GM23338 (cell line): ENCODE results near the gene NKAIN2. TPM values are rescaled to one million over a fixed set of nuclear protein-coding genes. Genes with fewer than 3 reads are reported as not detected.

Source experiments
- ATAC-seq: fragments of 200-7000 bp; cut with Tn5 transposase; 3 replicates; pipeline ENCODE4 v1.9.1; 2020
- DNase-seq: peaks from one replicate; pipeline ENCODE4 v3.0.0-alpha.2; 2015; ENCODE audit warnings: low spot score
- H2AFZ ChIP-seq: fragments of 200-600 bp; sonication (generic); 2 replicates; pipeline ENCODE4 v1.8.0; 2016; ENCODE audit warnings: antibody characterized with exemption, mild to moderate bottlenecking, moderate library complexity
- H3F3A ChIP-seq: fragments of 200-600 bp; sonication (generic); replicated peaks from 2 replicates; pipeline ENCODE4 v1.8.0; 2017; ENCODE audit warnings: antibody characterized with exemption, mixed run types, low read depth
- H3K27ac ChIP-seq: fragments of 200-600 bp; sonication (generic); 2 replicates; pipeline ENCODE4 v1.6.1; 2016; ENCODE audit warnings: low read depth
- H3K27me3 ChIP-seq: fragments of 200-600 bp; sonication (generic); 2 replicates; pipeline ENCODE4 v1.8.0; 2016; ENCODE audit warnings: mild to moderate bottlenecking, mixed run types, moderate library complexity; ENCODE audit not compliant: insufficient read depth
- H3K36me3 ChIP-seq: fragments of 200-600 bp; sonication (generic); 2 replicates; pipeline ENCODE4 v1.8.0; 2016; ENCODE audit warnings: mild to moderate bottlenecking; ENCODE audit not compliant: insufficient read depth
- H3K4me1 ChIP-seq: fragments of 200-600 bp; sonication (generic); 2 replicates; pipeline ENCODE4 v1.8.0; 2016; ENCODE audit warnings: mild to moderate bottlenecking, moderate library complexity; ENCODE audit not compliant: insufficient read depth
- H3K4me2 ChIP-seq: fragments of 200-600 bp; sonication (generic); 2 replicates; pipeline ENCODE4 v1.7.1; 2017; ENCODE audit warnings: mixed run types
- H3K4me3 ChIP-seq: fragments of 200-600 bp; sonication (generic); 2 replicates; pipeline ENCODE4 v1.6.1; 2016; ENCODE audit warnings: mixed run types
- H3K79me2 ChIP-seq: fragments of 200-600 bp; sonication (generic); replicated peaks from 2 replicates; pipeline ENCODE4 v1.8.0; 2017; ENCODE audit warnings: mild to moderate bottlenecking; ENCODE audit not compliant: insufficient read depth
- H3K9me2 ChIP-seq: fragments of 200-600 bp; sonication (generic); 2 replicates; pipeline ENCODE4 v1.8.0; 2017; ENCODE audit not compliant: insufficient read depth
- H4K20me1 ChIP-seq: fragments of 200-600 bp; sonication (generic); replicated peaks from 2 replicates; pipeline ENCODE4 v1.8.0; 2017; ENCODE audit warnings: mild to moderate bottlenecking; ENCODE audit not compliant: insufficient read depth
- H3K27ac Mint-ChIP-seq: 2 replicates; pipeline ENCODE4 v1.8.0; 2020; ENCODE audit warnings: inconsistent platforms, mild to moderate bottlenecking, moderate library complexity, mixed read lengths
- H3K27me3 Mint-ChIP-seq: 3 replicates; pipeline ENCODE4 v1.8.0; 2022; ENCODE audit warnings: low read depth, mild to moderate bottlenecking, moderate library complexity, mixed read lengths, inconsistent platforms; ENCODE audit not compliant: insufficient read depth, poor library complexity
- H3K36me3 Mint-ChIP-seq: 3 replicates; pipeline ENCODE4 v1.8.0; 2021; ENCODE audit warnings: low read depth, mild to moderate bottlenecking, inconsistent platforms, moderate library complexity, mixed read lengths
- H3K4me1 Mint-ChIP-seq: 3 replicates; pipeline ENCODE4 v1.8.0; 2020; ENCODE audit warnings: mild to moderate bottlenecking, inconsistent platforms, mixed read lengths
- H3K4me3 Mint-ChIP-seq: 3 replicates; pipeline ENCODE4 v1.8.0; 2021; ENCODE audit warnings: moderate library complexity, mild to moderate bottlenecking, inconsistent platforms, mixed read lengths
- H3K9me3 Mint-ChIP-seq: 3 replicates; pipeline ENCODE4 v1.8.0; 2020; ENCODE audit warnings: moderate library complexity, mild to moderate bottlenecking, inconsistent platforms, mixed read lengths
- EZH2 ChIP-seq: fragments of 200-600 bp; sonication (generic); IDR thresholded peaks from one replicate; pipeline ENCODE4 v1.8.0; 2017; ENCODE audit warnings: antibody characterized with exemption, mild to moderate bottlenecking, low read depth; ENCODE audit not compliant: unreplicated experiment
- EZH2phosphoT487 ChIP-seq: fragments of 200-600 bp; sonication (generic); IDR thresholded peaks from one replicate; pipeline ENCODE4 v1.8.1; 2018; ENCODE audit warnings: antibody characterized with exemption; ENCODE audit not compliant: unreplicated experiment
- JUNB ChIP-seq: IDR thresholded peaks from one replicate; pipeline ENCODE4 v1.6.1; 2016; ENCODE audit warnings: antibody characterized with exemption; ENCODE audit not compliant: unreplicated experiment
- NANOG ChIP-seq: IDR thresholded peaks from 2 replicates; pipeline ENCODE4 v1.6.1; 2016; ENCODE audit warnings: antibody characterized with exemption, borderline replicate concordance
- POLR2AphosphoS5 ChIP-seq: IDR thresholded peaks from 2 replicates; pipeline ENCODE4 v1.6.1; 2016; ENCODE audit warnings: antibody characterized with exemption, low read depth
- ZNF114 ChIP-seq: fragments of 250-450 bp; sonication (Bioruptor Pico); IDR thresholded peaks from 2 replicates; pipeline ENCODE4 v1.5.0; 2020; ENCODE audit warnings: mild to moderate bottlenecking, moderate library complexity
- ZNF331 ChIP-seq: fragments of 250-450 bp; sonication (Bioruptor Pico); IDR thresholded peaks from 2 replicates; pipeline ENCODE4 v1.5.0; 2020; ENCODE audit warnings: low read depth, mild to moderate bottlenecking, moderate library complexity
- polyA plus RNA-seq: library from polyadenylated mRNA; unstranded; fragments of >200 nt; fragmentation: Nextera tagmentation; extraction: Ambion mirVana; gene quantifications from 2 replicates; pipeline ENCODE4 v1.2.1, GENCODE V29; 2016
- total RNA-seq: library from RNA; depleted of rRNA; stranded (reverse); fragments of >200 nt; shearing (Covaris generic); gene quantifications from 2 replicates; pipeline ENCODE4 v1.2.3, GENCODE V29; 2014
- TF ChIP-seq, protein P1 (sequence below): fragments of 250-450 bp; sonication (Bioruptor Pico); IDR thresholded peaks from 2 replicates; pipeline ENCODE4 v1.5.0; 2020; ENCODE audit warnings: mild to moderate bottlenecking, moderate library complexity
- TF ChIP-seq, protein P2 (sequence below): IDR thresholded peaks from one replicate; pipeline ENCODE4 v1.6.1; 2018; ENCODE audit warnings: antibody characterized with exemption; ENCODE audit not compliant: unreplicated experiment
- TF ChIP-seq, protein P3 (sequence below): IDR thresholded peaks from 2 replicates; pipeline ENCODE4 v1.6.1; 2016; ENCODE audit warnings: antibody characterized with exemption
- TF ChIP-seq, protein P4 (sequence below), 2 experiments: fragments of 200-600 bp in 1 of 2; sonication (generic) in 1 of 2; conservative IDR thresholded peaks; 2 replicates each; pipeline versions ENCODE4 v1.5.1 to v1.6.1; 2016 to 2017; ENCODE audit warnings: antibody characterized with exemption in 2 of 2, low read depth in 2 of 2, mild to moderate bottlenecking in 2 of 2, moderate library complexity in 1 of 2

Gene NKAIN2
- total and polyA plus RNA-seq, 2 experiments from 2014 or later = 0.39 to 1.1 TPM

DNA sequence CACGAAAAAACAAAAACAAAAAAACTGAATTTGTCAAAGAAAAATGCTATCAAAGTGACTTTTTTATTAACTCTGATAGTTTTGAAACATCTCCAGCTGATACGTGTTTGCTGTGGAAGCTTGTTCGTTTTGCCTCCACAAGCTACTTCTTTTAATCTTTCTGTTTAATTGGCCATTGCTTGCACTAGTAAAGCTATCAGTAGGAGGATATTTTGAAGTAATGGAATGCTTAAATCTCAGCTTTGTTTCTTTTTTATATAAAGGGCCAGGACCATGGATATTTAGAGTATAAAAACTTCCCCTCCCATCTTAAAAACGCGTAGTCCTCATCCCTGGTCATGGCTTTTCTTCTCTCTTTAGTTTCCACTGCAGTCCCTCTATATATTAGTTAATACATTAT, 344.0 kb downstream of the NKAIN2 start (continued):
- TF ChIP-seq, protein P1, sequence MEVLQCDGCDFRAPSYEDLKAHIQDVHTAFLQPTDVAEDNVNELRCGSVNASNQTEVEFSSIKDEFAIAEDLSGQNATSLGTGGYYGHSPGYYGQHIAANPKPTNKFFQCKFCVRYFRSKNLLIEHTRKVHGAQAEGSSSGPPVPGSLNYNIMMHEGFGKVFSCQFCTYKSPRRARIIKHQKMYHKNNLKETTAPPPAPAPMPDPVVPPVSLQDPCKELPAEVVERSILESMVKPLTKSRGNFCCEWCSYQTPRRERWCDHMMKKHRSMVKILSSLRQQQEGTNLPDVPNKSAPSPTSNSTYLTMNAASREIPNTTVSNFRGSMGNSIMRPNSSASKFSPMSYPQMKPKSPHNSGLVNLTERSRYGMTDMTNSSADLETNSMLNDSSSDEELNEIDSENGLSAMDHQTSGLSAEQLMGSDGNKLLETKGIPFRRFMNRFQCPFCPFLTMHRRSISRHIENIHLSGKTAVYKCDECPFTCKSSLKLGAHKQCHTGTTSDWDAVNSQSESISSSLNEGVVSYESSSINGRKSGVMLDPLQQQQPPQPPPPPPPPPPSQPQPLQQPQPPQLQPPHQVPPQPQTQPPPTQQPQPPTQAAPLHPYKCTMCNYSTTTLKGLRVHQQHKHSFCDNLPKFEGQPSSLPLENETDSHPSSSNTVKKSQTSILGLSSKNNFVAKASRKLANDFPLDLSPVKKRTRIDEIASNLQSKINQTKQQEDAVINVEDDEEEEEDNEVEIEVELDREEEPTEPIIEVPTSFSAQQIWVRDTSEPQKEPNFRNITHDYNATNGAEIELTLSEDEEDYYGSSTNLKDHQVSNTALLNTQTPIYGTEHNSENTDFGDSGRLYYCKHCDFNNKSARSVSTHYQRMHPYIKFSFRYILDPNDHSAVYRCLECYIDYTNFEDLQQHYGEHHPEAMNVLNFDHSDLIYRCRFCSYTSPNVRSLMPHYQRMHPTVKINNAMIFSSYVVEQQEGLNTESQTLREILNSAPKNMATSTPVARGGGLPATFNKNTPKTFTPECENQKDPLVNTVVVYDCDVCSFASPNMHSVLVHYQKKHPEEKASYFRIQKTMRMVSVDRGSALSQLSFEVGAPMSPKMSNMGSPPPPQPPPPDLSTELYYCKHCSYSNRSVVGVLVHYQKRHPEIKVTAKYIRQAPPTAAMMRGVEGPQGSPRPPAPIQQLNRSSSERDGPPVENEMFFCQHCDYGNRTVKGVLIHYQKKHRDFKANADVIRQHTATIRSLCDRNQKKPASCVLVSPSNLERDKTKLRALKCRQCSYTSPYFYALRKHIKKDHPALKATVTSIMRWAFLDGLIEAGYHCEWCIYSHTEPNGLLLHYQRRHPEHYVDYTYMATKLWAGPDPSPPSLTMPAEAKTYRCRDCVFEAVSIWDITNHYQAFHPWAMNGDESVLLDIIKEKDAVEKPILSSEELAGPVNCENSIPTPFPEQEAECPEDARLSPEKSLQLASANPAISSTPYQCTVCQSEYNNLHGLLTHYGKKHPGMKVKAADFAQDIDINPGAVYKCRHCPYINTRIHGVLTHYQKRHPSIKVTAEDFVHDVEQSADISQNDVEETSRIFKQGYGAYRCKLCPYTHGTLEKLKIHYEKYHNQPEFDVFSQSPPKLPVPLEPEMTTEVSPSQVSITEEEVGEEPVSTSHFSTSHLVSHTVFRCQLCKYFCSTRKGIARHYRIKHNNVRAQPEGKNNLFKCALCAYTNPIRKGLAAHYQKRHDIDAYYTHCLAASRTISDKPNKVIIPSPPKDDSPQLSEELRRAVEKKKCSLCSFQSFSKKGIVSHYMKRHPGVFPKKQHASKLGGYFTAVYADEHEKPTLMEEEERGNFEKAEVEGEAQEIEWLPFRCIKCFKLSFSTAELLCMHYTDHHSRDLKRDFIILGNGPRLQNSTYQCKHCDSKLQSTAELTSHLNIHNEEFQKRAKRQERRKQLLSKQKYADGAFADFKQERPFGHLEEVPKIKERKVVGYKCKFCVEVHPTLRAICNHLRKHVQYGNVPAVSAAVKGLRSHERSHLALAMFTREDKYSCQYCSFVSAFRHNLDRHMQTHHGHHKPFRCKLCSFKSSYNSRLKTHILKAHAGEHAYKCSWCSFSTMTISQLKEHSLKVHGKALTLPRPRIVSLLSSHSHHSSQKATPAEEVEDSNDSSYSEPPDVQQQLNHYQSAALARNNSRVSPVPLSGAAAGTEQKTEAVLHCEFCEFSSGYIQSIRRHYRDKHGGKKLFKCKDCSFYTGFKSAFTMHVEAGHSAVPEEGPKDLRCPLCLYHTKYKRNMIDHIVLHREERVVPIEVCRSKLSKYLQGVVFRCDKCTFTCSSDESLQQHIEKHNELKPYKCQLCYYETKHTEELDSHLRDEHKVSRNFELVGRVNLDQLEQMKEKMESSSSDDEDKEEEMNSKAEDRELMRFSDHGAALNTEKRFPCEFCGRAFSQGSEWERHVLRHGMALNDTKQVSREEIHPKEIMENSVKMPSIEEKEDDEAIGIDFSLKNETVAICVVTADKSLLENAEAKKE = no peak
- no peak for TF ChIP-seq POLR2AphosphoS5

DNA sequence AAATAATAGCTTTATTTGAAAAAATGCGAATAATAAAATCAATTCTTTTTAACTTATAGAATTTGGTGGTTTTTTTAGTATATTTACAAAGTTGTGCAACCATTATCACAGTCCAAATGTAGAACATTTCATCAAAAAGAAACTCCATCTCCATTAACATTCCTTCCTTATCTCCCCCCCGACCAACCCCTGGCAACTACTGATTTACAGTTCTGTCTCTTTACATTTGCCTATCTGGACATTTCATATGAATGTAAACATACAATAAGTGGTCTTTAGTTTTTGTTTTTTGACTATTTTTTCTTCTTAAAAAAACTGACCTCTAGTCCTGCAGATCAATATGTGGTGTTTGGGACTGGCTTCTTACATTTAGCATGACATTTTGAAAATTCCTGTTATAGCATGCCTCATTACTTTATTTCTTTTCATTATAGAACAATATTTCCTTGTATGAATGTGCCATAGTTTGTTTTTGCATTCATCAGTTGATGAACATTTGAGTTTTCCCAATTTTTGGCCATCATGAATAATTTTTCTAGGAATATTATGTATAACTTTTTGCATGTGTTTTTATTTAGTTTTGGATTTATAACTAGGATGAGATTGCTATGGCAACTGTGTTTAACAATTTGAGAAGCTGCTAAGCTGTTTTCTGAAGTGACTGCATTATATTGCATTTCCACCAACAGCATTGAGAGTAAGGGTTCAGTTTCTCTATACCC, 344.7 kb downstream of the NKAIN2 start:
- H3K27me3 Mint-ChIP-seq = no peaks in the 10 kb centered on the region
- H3K36me3 Mint-ChIP-seq = no peaks in the 10 kb centered on the region
- no peak overlapping the region for H3K27ac Mint-ChIP-seq
- Histone ChIP-seq H3K4me3 (no peak overlapping the region), H3K36me3 (no peaks in the 10 kb centered on the region), H3K4me2 (no peak overlapping the region), H3F3A (no peaks in the 10 kb centered on the region), H3K27me3 (no peaks in the 10 kb centered on the region), H3K4me1 (no peaks in the 10 kb centered on the region), H3K79me2 (no peaks in the 10 kb centered on the region), H3K9me2 (no peaks in the 10 kb centered on the region), H2AFZ (no peak overlapping the region), H4K20me1 (no peaks in the 10 kb centered on the region), H3K27ac (no peak overlapping the region)
- no peaks in the 10 kb centered on the region for H3K4me1 Mint-ChIP-seq
- H3K9me3 Mint-ChIP-seq = no peaks in the 10 kb centered on the region
- ATAC-seq (no peak), DNase-seq (no peak)
- no peak overlapping the region for H3K4me3 Mint-ChIP-seq
- no peak for TF ChIP-seq ZNF331 (CRISPR knock-in tag)
- TF ChIP-seq, protein P2, sequence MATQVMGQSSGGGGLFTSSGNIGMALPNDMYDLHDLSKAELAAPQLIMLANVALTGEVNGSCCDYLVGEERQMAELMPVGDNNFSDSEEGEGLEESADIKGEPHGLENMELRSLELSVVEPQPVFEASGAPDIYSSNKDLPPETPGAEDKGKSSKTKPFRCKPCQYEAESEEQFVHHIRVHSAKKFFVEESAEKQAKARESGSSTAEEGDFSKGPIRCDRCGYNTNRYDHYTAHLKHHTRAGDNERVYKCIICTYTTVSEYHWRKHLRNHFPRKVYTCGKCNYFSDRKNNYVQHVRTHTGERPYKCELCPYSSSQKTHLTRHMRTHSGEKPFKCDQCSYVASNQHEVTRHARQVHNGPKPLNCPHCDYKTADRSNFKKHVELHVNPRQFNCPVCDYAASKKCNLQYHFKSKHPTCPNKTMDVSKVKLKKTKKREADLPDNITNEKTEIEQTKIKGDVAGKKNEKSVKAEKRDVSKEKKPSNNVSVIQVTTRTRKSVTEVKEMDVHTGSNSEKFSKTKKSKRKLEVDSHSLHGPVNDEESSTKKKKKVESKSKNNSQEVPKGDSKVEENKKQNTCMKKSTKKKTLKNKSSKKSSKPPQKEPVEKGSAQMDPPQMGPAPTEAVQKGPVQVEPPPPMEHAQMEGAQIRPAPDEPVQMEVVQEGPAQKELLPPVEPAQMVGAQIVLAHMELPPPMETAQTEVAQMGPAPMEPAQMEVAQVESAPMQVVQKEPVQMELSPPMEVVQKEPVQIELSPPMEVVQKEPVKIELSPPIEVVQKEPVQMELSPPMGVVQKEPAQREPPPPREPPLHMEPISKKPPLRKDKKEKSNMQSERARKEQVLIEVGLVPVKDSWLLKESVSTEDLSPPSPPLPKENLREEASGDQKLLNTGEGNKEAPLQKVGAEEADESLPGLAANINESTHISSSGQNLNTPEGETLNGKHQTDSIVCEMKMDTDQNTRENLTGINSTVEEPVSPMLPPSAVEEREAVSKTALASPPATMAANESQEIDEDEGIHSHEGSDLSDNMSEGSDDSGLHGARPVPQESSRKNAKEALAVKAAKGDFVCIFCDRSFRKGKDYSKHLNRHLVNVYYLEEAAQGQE = no peak
- TF ChIP-seq EZH2phosphoT487 = no peak
- TF ChIP-seq, protein P3, sequence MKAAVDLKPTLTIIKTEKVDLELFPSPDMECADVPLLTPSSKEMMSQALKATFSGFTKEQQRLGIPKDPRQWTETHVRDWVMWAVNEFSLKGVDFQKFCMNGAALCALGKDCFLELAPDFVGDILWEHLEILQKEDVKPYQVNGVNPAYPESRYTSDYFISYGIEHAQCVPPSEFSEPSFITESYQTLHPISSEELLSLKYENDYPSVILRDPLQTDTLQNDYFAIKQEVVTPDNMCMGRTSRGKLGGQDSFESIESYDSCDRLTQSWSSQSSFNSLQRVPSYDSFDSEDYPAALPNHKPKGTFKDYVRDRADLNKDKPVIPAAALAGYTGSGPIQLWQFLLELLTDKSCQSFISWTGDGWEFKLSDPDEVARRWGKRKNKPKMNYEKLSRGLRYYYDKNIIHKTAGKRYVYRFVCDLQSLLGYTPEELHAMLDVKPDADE = no peak
- TF ChIP-seq EZH2 = no peak
- TF ChIP-seq POLR2AphosphoS5 = no peak
- TF ChIP-seq JUNB = no peak
- TF ChIP-seq, protein P4, sequence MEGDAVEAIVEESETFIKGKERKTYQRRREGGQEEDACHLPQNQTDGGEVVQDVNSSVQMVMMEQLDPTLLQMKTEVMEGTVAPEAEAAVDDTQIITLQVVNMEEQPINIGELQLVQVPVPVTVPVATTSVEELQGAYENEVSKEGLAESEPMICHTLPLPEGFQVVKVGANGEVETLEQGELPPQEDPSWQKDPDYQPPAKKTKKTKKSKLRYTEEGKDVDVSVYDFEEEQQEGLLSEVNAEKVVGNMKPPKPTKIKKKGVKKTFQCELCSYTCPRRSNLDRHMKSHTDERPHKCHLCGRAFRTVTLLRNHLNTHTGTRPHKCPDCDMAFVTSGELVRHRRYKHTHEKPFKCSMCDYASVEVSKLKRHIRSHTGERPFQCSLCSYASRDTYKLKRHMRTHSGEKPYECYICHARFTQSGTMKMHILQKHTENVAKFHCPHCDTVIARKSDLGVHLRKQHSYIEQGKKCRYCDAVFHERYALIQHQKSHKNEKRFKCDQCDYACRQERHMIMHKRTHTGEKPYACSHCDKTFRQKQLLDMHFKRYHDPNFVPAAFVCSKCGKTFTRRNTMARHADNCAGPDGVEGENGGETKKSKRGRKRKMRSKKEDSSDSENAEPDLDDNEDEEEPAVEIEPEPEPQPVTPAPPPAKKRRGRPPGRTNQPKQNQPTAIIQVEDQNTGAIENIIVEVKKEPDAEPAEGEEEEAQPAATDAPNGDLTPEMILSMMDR (conservative IDR thresholded peaks at IDR 0.05; ENCODE audit: low read depth in 2 of 2) = no peak
- TF ChIP-seq NANOG = no peak
- TF ChIP-seq ZNF114 (CRISPR knock-in tag) = no peak
